Stimulated activated CD4-positive, alpha-beta T cell treated with anti-CD3 and anti-CD28 coated beads, Interleukin-2, amount 100 ng/mL, for 24 hours (primary cell): ENCODE measurements around the gene NPAS4.
"Not testable (repeated sequence)": the region's sequence is repeated elsewhere in the genome, so short reads cannot be mapped to it uniquely, and the experiment has no call there.

Experiments
- DNase-seq, 2 donors: peaks; one replicate each; pipeline ENCODE4 v3.0.0-alpha.2; 2020

The NPAS4 gene

DNA sequence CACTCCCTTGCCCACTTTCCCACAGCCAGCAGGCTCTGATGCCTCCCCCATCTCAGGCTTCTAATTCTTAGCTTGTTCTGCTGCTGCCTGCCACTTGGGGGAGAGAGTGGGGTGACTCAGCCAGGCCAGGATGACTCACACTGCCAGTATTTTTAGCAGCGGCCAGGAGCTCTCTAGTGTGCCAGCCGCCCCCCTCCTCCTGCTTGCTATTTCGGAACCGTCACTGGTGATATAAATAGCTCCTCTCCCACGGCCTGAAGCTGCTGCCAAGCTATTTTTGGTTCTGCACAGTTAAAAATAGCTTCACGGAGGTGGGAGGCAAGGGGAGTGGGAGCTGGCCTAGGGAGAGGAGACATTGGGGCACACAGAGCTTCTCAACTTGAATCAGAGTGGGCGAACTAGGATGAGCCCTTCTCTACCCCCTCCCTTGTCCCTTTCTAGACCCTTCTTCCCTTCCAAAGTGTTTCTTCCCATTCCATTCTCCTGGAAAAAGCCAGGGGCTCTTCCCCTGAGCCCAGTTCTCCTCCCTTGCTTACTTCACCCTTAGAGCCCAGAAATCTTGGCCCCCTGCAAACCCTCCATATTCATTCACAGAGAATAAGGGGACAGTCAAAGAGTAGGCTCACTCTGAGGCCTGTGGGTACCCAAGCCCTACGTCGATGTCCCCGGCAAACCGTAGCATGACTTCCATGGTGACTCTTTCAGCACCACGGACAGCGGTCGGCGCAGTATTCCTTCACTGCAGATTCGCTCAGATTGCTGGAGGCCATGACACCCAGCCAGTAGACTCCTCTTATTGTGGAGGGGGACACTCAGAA lies 2.5 kb upstream of the NPAS4 start:
- peak; percentile 76 to 79 for DNase-seq

DNA sequence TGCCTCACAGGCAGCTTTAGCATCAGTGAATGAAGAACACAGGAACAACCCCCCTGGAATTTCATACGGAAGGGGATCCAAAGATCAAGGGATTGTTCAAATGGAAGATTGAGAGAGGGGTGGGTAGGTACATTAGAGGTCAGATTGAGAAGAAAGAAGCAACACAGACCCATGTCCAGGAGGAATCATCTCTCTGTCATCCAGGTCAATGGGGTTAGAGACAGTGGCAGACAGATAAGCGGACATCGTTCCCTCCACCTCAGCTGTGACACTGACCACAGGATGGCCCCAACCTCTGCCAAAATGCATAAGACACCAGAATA lies 1.9 kb upstream of the NPAS4 start:
- DNase-seq: no peak

DNA sequence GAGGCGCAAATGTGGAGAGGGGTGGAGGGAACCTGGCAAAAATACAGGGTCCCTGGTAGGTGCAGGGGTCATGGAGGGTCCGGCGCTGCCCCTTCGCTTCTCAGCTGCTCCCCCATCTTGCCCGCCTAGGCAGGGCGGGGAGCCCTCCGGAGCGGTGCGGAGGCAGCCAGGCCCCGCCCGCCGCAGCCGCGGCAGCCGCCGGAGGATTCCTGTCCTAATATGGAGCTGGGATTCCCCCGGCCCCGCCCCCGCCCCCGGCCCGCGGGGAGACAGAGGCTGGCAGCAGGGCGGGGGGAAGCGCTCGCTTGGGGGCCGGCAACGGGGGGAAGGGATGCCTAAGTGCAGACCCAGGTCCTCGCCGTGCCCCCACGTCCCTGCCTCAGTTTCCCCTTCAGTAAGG lies 1.0 kb upstream of the NPAS4 start:
- no peak for DNase-seq

DNA sequence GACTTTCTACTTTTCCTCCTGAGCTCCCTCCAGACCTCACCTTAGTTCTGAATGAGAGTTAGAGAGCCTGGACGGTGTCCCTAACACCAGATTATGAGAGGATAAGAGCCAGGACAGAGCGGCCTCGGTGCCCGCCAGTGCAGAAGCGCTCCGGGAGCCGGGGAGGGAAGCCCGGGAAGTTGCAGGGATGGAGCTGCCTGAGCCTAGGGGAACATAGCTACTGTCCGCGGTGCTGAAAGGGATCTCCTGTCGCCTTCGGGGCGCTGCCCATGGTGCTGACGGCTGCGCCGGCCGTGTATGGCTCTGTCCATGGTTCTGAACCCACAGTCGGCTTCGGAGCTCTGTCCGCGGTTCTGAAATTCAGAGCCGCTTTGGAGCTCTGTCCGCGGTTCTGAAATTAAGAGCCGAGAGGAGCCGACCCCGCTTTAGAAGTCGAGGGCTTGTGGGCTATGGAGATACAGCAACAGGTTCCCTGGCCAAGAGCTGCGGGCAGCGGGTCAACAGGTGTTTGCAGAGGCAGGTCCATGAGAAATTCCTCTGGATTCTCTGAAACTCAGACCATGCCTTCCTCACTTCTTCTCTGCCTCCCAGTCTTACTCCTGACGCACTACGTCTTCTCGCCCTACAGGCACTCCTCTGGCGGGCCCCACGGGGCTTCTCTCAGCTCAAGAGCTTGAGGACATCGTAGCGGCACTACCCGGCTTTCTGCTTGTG lies 814 bp downstream of the NPAS4 start:
- peak; percentile 87 to 89 for DNase-seq

DNA sequence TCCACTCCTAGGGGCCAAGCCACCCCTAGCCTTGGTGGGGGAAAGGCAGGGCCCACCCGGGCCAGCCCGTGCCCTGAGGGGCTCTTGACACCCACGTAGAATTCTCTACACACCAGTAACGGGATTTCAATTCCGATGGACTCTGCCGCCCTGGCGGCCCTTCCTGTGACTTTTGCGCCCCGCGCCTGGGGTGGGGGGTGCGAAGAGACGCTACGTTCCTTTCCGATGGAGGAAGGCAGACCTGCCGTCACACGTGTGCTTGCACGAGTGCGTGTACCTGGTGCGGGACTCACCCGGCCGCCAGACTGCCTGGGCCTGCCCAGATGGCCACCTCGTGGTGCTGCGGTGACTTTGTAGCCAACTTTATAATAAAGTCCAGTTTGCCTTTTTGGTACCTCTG lies 5.5 kb downstream of the NPAS4 start:
- DNase-seq: no peak

DNA sequence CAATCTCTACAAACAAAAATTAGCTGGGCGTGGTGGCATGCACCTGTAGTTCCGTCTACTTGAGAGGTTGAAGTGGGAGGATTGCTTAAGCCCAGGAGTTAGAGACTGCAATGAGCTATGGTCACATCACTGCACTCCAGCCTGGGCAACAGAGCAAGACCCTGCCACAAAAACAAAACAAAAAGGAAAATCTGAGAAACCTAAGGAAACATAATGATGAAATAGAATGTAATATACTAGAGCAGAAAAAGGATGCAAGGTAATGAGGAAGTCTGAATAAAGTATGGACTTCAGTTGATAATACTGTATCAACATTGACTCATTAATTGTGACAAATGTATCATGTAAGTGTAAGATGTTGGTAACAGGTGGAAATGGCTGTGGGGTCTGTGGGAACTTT lies 8.1 kb downstream of the NPAS4 start:
- no peak for DNase-seq

DNA sequence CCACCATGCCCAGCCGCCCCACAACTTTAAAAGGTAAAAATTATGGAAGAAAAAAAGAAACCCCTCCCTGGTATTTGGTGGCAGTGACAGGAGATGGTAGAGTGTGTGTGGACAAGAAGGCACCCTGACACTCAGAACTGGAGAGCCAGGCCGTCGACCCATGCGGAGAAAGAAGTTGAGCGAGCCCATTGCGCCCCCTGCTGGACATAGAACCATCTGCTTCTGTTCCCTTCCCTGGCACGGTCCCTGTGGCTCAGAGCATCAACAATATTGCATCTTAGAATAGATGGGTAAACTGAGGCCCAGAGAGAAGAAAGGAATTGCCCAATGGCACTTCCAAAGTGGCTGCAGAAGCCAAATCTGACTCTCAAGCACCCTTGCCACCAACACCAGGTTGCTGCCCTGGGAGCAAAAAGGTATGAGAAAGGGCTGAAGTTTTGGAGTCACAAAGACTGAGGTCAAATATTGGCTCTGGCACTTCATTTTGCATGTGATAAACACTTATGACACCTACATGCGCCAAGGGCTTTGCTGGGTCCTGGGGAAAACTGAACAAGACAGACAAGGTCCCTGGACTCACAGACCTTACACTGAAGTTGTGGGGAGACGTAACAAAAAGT lies 9.3 kb downstream of the NPAS4 start:
- peak; percentile 84 to 86 for DNase-seq

DNA sequence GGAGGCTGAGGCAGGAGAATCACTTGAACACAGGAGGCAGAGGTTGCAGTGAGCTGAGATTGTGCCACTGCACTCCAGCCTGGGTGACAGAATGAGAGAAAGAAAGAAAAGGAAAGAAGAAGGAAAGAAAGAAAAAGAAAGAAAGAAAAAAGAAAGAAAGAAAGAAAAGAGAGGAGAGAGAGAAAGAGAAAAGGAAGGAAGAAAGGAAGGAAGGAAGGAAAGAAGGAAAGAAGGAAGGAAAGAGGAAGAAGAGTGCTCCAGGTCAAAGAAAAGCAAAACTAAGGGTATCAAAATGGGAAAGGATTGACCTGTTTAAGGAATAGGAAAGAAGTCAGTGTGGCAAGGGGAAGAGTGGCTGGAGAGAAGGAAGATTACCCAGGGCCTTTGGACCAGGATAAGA lies 10.5 kb downstream of the NPAS4 start:
- not testable (repeated sequence) for DNase-seq

DNA sequence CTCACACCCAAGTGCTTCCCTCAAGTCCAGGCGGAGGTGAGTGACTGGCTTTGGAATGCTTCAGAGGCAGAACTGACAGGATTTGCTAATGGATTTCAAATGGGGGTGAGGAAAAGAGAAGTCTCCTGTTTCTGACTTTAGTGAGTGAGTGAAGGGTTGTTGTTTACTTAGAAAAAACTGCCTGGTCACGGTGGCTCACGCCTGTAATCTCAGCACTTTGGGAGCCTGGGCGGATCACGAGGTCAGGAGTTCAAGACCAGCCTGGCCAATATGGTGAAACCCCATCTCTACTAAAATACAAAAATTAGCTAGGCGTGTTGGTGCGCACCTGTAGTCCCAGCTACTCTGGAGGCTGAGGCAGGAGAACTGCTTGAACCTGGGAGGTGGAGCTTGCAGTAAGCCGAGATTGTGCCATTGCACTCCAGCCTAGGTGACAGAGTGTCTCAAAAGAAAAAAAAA lies 11.1 kb downstream of the NPAS4 start:
- DNase-seq: not testable (repeated sequence)

DNA sequence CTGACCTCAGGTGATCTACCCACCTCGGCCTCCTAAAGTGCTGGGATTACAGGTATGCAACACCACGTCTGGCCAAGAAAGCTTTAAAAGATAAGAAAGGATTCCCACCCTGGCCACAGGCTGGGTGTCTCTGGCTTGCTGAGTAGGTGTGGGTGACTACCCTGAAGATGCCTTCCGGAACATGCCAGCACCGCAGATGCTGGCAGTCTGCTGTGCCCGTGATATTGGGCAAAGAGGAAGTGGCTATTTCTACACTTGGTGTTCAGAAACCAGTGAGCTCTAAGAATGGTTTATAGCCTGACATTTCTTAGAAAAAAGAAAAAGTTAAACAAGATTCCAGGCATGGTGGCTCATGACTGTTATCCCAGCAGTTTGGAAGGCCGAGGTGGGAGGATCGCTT lies 11.8 kb downstream of the NPAS4 start:
- no peak for DNase-seq

DNA sequence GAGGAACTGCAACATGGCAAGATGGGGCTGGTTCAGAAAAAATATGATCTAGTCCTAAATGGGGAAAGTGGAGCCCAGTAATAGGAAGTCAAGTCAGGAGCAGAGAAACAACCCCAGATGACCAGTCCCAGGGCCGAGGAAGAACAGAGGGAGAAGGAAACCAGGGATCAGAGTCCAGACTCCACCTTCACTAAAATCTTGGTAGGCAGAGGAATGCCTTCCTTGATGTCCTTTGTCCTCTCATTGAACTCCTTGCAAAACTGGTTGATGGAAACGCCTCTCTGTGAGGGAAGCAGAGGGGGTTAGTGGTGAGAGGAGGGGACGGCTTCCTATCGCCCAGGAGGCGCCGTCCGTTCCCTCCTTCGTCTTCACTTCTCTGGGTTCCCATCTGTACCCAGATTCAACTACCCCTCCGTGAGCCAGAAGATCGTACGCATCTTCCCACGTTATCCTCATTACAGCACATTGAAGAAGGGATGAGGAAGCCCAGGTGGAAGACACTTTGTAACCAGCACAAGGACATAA lies 17.2 kb downstream of the NPAS4 start:
- no peak for DNase-seq

DNA sequence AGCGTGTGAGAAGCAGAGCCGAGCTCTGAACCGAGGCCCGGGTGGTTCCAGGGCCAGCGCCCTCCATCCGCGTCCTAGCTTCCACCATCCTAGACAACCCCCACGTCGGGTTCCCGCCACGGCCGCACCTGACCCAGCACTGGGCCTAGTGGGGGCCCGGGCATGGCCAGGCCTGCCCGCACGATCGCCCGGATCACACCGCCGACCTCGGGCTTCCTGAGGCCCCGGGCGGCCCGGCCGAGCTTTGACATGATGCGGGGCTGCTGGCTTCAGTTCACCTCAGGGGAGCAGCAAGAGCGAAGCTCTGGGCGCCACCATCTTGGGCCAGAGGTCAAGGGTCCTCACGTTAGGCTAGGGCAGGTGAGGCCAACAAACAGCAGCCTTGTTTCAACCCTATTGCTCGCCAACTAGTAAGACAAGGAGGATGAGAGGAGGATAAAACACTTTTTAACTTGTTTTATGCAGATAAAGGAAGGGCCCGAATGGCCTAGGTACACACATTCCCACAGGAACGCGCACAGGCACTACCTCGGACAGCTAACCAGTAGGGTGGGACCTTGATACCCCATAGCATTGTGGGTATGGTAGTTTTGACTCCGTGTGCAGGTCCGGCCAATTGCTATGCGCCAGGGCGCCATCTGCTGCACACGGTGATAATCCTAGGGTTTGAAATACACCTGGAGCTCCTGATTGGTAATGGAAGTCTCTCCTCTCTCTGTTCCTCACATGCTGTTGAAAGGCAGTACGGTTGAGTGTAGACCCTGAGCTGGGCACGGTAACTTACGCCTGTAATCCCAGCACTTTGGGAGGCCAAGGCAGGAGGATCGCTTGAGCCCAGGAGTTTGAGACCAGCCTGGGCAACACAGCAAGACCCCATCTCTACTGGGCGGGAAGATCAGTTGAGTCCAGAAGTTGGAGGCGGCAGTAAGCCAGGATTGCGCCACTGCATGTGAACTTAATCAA lies 17.9 kb downstream of the NPAS4 start, which contains the start of gene MRPL11:
Gene MRPL11 (minus strand): TSS at position 345 of the 963 bp plus-strand sequence. CDS start 94 bp downstream, at position 251.
- peak; percentile 91 to 92 for DNase-seq

DNA sequence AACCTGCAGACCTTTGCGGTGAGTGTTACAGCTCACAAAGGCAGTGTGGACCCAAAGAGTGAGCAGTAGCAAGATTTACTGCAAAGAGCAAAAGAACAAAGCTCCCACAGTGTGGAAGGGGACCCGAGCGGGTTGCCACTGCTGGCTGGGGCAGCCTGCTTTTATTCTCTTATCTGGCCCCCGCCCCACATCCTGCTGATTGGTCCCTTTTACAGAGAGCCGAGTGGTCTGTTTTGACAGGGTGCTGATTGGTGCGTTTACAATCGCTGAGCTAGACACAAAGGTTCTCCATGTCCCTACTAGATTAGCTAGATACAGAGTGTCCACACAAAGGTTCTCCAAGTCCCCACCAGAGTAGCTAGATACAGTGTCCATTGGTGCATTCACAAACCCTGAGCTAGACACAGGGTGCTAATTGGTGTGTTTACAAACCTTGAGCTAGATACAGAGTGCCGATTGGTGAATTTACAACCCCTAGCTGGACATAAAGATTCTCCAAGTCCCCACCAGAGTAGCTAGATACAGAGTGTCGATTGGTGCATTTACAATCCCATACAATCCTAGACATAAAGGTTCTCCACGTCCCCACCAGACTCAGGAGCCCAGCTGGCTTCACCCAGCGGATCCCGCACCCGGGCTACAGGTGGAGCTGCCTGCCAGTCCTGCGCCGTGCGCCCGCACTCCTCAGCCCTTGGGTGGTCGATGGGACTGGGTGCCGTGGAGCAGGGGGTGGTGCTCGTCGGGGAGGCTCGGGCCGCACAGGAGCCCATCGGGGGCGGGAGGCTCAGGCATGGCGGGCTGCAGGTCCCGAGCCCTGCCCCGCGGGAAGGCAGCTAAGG lies 19.5 kb downstream of the NPAS4 start:
- not testable (repeated sequence) for DNase-seq

DNA sequence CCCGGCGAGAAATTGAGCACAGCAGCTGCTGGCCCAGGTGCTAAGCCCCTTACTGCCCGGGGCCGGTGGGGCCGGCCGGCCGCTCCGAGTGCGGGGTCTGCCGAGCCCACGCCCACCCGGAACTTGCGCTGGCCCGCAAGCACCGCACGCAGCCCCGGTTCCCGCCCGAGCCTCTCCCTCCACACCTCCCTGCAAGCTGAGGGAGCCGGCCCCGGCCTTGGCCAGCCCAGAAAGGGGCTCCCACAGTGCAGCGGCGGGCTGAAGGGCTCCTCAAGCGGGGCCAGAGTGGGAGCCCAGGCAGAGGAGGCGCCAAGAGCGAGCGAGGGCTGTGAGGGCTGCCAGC lies 20.1 kb downstream of the NPAS4 start:
- DNase-seq: not testable (repeated sequence)

DNA sequence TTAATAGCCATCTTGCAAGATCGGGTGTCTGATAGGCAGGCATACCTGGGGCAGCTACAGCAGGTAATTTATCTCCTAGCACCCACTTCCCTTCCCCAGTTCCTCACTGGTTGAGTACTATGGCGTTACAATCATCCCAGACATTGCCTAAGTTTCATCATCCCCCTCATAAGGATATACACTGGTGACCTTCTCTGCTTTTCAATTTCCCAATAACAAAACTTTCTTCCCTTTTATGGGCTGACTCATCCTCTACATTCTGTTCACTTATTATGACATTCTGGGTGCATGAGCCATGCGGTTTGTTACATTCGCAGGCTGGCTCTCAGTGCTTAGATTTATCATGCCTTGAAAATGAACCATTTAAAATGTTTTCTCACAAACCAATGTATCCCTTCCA lies 22.8 kb downstream of the NPAS4 start:
- DNase-seq: no peak

DNA sequence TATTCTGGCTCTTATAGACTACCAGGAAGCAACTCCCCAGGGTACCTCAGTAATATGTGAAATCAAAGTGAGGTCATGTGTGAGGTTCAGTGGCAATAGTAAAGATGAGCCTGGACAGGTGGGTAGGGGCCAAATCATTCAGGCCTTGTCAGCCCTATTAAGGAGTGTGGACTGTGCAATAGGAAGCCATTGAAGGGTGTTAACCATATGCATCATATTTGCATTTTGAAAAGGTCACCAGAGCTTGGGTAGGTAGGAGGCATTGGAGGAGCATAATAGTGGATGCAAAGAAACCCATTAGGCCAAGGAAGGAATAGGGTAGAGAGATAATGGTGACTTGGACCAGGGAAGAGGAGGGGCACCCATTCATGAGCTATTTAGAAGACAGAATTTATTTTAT lies 26.2 kb downstream of the NPAS4 start:
- DNase-seq: no peak

DNA sequence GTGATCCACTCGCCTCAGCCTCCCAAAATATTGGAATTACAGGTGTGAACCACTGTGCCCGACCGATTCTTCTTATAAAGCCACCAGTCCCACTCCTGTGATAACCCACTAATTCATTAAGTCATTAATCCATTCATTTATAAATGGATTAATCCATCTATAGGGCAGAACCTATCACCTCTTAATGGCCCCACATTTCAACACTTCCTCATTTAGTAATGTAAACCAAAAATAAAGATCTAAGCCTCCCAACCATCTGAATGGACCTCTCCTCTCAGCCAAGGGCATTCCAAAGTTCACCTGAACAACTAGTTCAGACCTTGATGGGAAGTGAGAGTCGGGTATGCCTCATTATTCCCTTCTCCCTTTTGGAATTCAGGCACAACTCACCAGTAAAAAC lies 27.7 kb downstream of the NPAS4 start:
- no peak for DNase-seq

DNA sequence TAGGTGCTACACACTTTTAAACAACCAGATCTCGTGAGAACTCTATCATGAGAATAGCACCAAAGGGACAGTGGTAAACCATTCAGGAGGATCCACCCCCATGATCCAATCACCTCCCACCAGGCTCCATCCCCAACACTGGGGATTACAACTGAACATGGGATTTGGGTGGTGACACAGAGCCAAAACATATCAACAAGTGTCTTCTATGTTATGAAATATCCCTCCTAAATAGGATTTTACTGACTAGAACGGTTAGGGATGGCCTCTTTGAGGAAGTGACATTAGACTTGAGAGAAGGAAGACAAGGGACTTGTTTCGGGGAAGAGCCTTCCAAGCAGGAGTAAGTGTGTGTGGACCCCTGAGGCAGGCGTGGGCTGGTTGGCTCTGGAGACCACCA lies 29.7 kb downstream of the NPAS4 start:
- DNase-seq: no peak

DNA sequence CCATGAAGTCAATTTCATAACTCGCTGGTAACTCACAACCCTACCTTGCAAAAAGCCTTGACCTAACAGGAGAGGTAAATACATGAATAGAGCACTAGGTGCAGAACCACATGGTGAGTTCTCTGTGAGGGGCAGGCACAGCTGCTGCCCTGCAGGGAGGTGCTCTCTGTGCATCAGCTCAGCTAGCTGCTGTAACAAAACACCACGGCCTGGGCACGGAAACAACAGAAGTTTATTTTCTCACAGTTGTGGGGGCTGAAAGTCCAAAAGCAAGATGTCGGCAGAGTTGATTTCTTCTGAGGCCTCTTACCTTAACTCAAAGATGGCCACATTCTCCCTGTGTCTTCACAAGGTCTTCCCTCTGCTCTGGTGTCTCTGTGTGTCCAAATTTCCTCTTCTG lies 30.8 kb downstream of the NPAS4 start:
- DNase-seq: no peak

DNA sequence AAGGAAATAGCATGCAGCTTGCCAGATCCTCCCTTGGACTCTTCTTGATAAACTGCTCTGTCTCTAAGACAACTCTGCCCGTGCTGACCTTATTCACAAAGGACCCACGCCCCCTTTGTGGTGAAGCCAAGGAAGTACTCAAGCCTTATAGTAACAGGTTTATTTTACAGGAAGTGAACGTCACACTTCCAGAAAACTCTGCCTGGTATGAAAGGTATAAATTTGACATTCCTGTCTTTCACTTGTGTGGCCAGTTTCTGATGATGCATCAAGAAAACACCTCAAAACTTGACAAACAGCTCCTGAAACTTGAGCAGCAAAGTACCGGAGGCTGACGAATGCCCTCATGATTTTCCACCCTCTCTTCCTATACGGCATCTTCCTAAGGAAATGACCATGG lies 33.4 kb downstream of the NPAS4 start:
- DNase-seq: no peak

DNA sequence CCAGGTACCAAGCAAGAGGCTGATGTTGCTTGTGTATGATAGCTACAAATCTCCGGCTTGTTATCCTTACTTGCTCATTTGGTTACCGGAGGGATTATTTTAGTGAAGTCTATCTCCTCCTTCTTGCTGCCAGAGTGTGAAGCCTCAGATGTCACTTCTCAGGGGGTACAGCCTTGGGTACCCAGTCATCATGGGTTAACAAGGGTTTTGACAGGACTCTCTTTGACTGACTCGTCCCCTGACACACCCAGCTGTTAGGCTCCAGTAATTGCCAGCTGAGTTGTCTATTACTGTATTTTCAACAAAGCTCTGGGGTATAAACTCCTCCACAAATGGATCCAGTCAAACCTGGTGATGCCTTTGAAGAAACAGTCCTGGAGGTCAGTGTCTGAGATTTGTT lies 34.0 kb downstream of the NPAS4 start:
- DNase-seq: no peak

DNA sequence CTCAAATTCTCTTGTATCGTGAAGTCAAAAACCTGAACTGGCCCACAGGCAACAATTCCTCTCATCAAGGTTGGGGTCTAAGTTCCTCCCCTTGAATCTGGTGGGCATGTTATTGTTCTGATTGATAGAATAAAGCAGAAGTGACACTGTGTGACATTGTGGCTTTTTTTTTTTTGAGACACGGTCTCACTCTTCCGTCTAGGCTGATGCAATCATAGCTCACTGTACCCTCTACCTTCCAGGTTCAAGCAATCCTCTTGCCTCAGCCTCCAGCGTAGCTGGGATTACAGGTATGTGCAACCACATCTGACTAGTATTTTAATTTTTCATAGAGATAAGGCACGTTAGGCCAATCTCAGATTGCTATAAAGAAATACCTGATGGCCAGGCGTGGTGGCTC lies 37.0 kb downstream of the NPAS4 start:
- no peak for DNase-seq
